ENCODE data around the gene NTM. TPM values are rescaled to one million over a fixed set of nuclear protein-coding genes. Genes with fewer than 3 reads are reported as not detected.

The NTM gene
- total RNA-seq, 4 donors from 2014 or later, result 3.6 to 11.8 (median 7.8) TPM

- TF ChIP-seq CTCF (IDR thresholded peaks at IDR 0.05), result no peak
- no peak for TF ChIP-seq POLR2A (IDR thresholded peaks at IDR 0.05)
- no peak for TF ChIP-seq POLR2AphosphoS5 (IDR thresholded peaks at IDR 0.05)
- ATAC-seq, result no peak
- peaks cover 0 to 9% (median 0%) of the 10 kb centered on the region in 3 donors for H3K4me1 ChIP-seq
- H3K27me3 ChIP-seq, result no peaks in the 10 kb centered on the region
- no peaks in the 10 kb centered on the region for H3K9me3 ChIP-seq
- 70 to 81% methylated on average over 4 of the region's 4 CpGs for WGBS, 2 donors (ENCODE audit: low coverage in 1 of 2)
- no peak overlapping the region for H3K4me3 ChIP-seq
- no peaks in the 10 kb centered on the region for H3K36me3 ChIP-seq
- no peak overlapping the region for H3K27ac ChIP-seq
Measured at GRCh38 chr11:131940126-131940525, 569.7 kb downstream of the NTM start.

- no peaks in the 10 kb centered on the region for H3K9me3 ChIP-seq
- H3K27ac ChIP-seq, result no peak overlapping the region
- H3K27me3 ChIP-seq, result no peaks in the 10 kb centered on the region
- peaks cover 0 to 9% (median 0%) of the 10 kb centered on the region in 3 donors for H3K4me1 ChIP-seq
- TF ChIP-seq CTCF (IDR thresholded peaks at IDR 0.05), result no peak
- TF ChIP-seq POLR2A (IDR thresholded peaks at IDR 0.05), result no peak
- no peak for TF ChIP-seq POLR2AphosphoS5 (IDR thresholded peaks at IDR 0.05)
- TF ChIP-seq EP300 (IDR thresholded peaks at IDR 0.05), result no peak
- ATAC-seq, result no peak
- H3K4me3 ChIP-seq, result no peak overlapping the region
- 82 to 84% methylated on average over 5 to 7 of the region's 7 CpGs for WGBS, 2 donors (ENCODE audit: low coverage in 1 of 2)
- no peaks in the 10 kb centered on the region for H3K36me3 ChIP-seq
Measured at GRCh38 chr11:131942878-131943277, 572.5 kb downstream of the NTM start.

GRCh38 chr11:131943295-131943694 lies 572.9 kb downstream of the NTM start:
- H3K27me3 ChIP-seq, result no peaks in the 10 kb centered on the region
- H3K36me3 ChIP-seq, result no peaks in the 10 kb centered on the region
- H3K9me3 ChIP-seq, result no peaks in the 10 kb centered on the region
- WGBS, 2 donors (ENCODE audit: low coverage in 1 of 2), result 78 to 80% methylated on average over 1 to 5 of the region's 6 CpGs
- TF ChIP-seq POLR2AphosphoS5 (IDR thresholded peaks at IDR 0.05) (no peak), EP300 (IDR thresholded peaks at IDR 0.05) (no peak), POLR2A (IDR thresholded peaks at IDR 0.05) (no peak), CTCF (IDR thresholded peaks at IDR 0.05) (no peak)
- H3K4me1 ChIP-seq, result peaks cover 0 to 9% (median 0%) of the 10 kb centered on the region in 3 donors
- H3K27ac ChIP-seq, result no peak overlapping the region
- H3K4me3 ChIP-seq, result no peak overlapping the region
- no peak for ATAC-seq

GRCh38 chr11:131944736-131945135 lies 574.3 kb downstream of the NTM start:
- ATAC-seq, result peak; percentile 60
- 59 to 64% methylated on average over 6 of the region's 6 CpGs for WGBS, 2 donors (ENCODE audit: low coverage in 1 of 2)

More at GRCh38 chr11:131944736-131945135, 574.3 kb downstream of the NTM start:
- H3K4me3 ChIP-seq, result no peak overlapping the region
- H3K36me3 ChIP-seq, result no peaks in the 10 kb centered on the region
- no peaks in the 10 kb centered on the region for H3K27me3 ChIP-seq
- no peaks in the 10 kb centered on the region for H3K9me3 ChIP-seq
- H3K27ac ChIP-seq, result no peak overlapping the region
- no peak for TF ChIP-seq CTCF (IDR thresholded peaks at IDR 0.05)
- no peak for TF ChIP-seq POLR2A (IDR thresholded peaks at IDR 0.05)
- TF ChIP-seq EP300 (IDR thresholded peaks at IDR 0.05), result no peak
- TF ChIP-seq POLR2AphosphoS5 (IDR thresholded peaks at IDR 0.05), result no peak
- peaks cover 0 to 9% (median 0%) of the 10 kb centered on the region in 3 donors for H3K4me1 ChIP-seq
